Measurements from ENCODE around the gene ADCY9. TPM values are rescaled to one million over a fixed set of nuclear protein-coding genes. Genes with fewer than 3 reads are reported as not detected.
A peak's percentile ranks its signal among the peaks of the same experiment; 100 is the strongest.

The ADCY9 gene
- total RNA-seq, 1 donor from 2014 or later, result 43.2 TPM

DNA sequence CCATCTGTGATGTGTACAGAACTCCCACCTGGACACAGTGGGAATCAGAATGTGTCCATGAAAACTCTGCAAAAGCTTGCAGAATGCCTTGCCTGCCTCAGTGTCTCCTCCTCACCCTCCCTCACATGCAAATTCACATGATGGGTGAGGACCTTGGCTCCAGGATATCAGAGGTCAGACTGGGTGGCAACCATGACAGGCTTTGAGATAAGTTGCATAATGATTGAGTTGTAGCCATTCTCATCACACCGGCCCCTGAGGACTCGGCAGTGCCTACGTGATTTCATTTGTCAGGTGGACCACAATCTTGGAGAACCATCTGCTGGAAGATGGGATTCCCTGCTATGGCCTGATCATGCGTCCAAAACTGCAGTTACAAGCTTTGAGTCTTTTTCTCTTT, 3.9 kb upstream of the ADCY9 start:
- H3K4me1 ChIP-seq, result peaks cover 10% of the 10 kb centered on the region
- ATAC-seq (no peak), DNase-seq (no peak)
- H3K9me3 ChIP-seq, result no peaks in the 10 kb centered on the region
- H3K4me3 ChIP-seq, result no peak overlapping the region
- TF ChIP-seq, protein P1, sequence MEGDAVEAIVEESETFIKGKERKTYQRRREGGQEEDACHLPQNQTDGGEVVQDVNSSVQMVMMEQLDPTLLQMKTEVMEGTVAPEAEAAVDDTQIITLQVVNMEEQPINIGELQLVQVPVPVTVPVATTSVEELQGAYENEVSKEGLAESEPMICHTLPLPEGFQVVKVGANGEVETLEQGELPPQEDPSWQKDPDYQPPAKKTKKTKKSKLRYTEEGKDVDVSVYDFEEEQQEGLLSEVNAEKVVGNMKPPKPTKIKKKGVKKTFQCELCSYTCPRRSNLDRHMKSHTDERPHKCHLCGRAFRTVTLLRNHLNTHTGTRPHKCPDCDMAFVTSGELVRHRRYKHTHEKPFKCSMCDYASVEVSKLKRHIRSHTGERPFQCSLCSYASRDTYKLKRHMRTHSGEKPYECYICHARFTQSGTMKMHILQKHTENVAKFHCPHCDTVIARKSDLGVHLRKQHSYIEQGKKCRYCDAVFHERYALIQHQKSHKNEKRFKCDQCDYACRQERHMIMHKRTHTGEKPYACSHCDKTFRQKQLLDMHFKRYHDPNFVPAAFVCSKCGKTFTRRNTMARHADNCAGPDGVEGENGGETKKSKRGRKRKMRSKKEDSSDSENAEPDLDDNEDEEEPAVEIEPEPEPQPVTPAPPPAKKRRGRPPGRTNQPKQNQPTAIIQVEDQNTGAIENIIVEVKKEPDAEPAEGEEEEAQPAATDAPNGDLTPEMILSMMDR (IDR thresholded peaks at IDR 0.05), result no peak
- H3K36me3 ChIP-seq, result no peaks in the 10 kb centered on the region
- no peak overlapping the region for H3K27ac ChIP-seq
- H3K27me3 ChIP-seq (ENCODE audit: low read depth), result no peaks in the 10 kb centered on the region
- intact Hi-C loops (cut with DNase I), result no loop called here

DNA sequence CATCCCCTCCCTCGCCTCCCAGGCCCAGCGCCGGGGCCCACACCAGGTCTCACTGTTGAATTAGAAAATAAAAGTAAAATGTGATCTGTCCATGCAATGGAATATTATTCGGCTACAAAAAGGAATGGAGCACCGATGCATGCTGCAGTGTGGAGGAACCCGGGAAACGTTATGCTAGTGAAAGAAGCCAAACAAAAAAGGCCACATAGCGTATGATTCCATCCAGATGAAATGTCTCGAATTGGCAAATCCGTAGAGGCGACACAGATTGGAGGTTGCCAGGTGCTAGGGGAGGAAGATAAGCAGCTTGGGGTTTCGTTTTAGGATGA, 972 bp upstream of the ADCY9 start:
- no peaks in the 10 kb centered on the region for H3K27me3 ChIP-seq (ENCODE audit: low read depth)

DNA sequence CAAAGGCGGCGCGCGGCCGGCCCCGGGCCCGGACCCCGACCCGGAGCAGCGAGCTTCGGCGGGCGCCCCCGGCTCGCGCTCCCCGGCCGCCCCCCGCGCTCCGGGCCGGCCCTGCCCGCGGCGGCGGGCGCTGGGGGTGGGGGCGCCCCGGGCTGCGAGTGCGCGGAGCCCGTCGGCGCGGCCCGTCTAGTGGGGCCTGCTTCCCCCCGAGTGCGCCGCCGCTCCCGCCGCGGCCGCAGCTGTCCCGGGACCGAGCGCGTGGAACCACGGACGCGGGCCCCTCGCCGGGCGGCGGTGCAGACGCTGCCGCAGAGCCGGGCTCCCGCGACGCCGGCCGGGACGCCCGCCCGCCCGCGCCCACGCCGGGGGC, 308 bp downstream of the ADCY9 start:
- H3K27ac ChIP-seq, result no peak overlapping the region

More for the DNA sequence above, 972 bp upstream of the ADCY9 start:
- no peaks in the 10 kb centered on the region for H3K36me3 ChIP-seq
- H3K4me1 ChIP-seq, result peaks cover 40% of the 10 kb centered on the region
- TF ChIP-seq, protein P1 (IDR thresholded peaks at IDR 0.05), result no peak
- ATAC-seq (no peak), DNase-seq (peak; percentile 45)
- no peaks in the 10 kb centered on the region for H3K9me3 ChIP-seq
- H3K27ac ChIP-seq, result peak overlapping the region; percentile 87
- intact Hi-C loops (cut with DNase I), result no loop called here
- H3K4me3 ChIP-seq, result peak overlapping the region; percentile 65

DNA sequence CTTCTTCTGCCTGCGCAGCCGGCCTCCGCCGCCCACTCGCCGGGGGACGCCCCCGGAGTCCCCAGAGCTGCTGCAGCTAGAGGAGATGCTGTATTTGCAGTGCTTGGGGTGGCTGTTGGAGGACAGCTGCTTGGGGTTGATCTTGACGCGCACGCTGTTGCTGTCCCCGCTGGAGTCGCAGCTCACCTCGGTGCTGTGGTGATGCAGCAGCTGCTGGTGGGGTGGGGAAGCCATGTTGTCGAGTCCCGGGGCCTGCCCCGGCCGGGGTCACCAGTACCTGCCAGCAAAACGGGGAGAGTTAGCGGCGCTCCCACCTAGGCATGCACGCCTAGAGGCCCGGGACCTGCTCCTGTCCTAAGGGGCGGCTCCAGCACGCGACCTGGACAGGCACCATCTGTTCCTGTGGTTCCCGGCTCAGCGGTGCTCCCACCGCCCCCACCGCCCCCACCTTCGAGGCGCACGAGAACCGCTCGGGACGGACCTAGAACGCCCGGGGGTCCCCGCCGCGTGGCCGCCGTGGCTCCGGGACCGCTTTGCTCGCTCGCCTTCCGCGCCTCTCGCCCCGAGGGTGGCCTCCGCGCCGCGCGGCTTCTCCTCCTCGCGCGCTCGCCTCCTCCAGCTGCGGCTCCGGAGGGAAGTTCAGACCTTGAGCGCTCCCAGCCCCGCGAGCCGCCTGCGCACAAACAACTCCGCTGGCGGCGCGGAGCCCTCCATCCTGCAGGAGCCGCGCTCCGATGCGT, 863 bp downstream of the ADCY9 start:
- Histone ChIP-seq H3K4me3 (peak overlapping the region; percentile 79), H3K27ac (peak overlapping the region; percentile 67), H3K36me3 (no peaks in the 10 kb centered on the region), H3K27me3 (ENCODE audit: low read depth) (no peaks in the 10 kb centered on the region), H3K4me1 (peaks cover 55% of the 10 kb centered on the region), H3K9me3 (no peaks in the 10 kb centered on the region)
- intact Hi-C loops (cut with DNase I), result no loop called here
- TF ChIP-seq, protein P1 (IDR thresholded peaks at IDR 0.05), result no peak
- peak; percentile 75 for DNase-seq
- ATAC-seq, result peak; percentile 55 to 60

More for the DNA sequence above, 308 bp downstream of the ADCY9 start:
- TF ChIP-seq, protein P1 (IDR thresholded peaks at IDR 0.05), result no peak
- intact Hi-C loops (cut with DNase I), result no loop called here
- ATAC-seq, result no peak
- H3K4me1 ChIP-seq, result peaks cover 49% of the 10 kb centered on the region
- no peak for DNase-seq
- H3K9me3 ChIP-seq, result no peaks in the 10 kb centered on the region
- H3K36me3 ChIP-seq, result no peaks in the 10 kb centered on the region
- H3K4me3 ChIP-seq, result peak overlapping the region; percentile 79
- no peaks in the 10 kb centered on the region for H3K27me3 ChIP-seq (ENCODE audit: low read depth)

DNA sequence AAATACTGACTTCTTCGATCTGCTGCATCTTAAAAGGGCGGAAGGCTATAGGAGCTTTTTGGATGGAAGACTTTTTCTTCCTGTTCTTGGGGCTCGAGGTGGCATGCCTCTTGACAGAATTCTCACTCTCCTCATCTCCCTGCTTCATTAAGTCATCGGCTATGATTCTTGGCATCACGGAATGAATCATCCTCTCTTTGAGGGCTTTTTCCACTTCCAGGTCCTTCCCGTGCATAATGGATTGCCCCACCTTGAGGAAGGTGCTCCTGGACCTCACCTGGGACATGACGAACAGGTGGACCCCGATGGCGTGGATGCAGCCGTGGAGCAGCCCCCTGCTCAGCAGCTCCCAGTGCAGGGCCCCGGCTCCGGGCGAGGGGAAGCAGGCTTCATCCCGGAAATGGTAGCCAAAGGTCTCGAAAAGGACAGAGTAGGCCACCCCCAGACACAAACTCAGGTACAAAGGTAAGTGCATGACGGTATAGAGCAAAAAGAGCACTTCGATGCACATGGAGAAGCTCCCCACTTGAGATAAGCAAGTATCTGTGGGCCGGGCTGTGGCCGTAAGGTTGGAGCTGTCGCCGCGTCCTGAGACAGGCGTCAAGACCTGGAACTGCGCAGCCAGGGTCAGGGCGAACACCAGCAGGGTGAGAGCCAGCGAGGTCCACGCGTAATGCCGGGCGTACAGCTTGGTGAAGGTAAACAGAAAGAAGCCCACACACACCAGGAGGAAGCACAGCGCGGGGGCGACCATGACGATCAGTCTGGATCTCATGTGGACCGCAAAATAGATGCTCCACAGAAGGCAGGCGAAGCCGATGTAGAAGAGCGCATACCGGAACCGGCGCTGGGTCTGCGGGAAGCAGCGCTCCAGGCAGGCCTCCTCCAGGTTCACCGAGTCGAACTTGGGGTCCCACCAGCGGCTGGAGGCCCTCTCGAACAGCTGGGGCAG, 1.7 kb downstream of the ADCY9 start:
- DNase-seq, result peak; percentile 50
- H3K9me3 ChIP-seq, result no peaks in the 10 kb centered on the region
- H3K36me3 ChIP-seq, result no peaks in the 10 kb centered on the region
- peaks cover 63% of the 10 kb centered on the region for H3K4me1 ChIP-seq
- no peaks in the 10 kb centered on the region for H3K27me3 ChIP-seq (ENCODE audit: low read depth)
- no peak overlapping the region for H3K27ac ChIP-seq
- intact Hi-C loops (cut with DNase I), result no loop called here
- TF ChIP-seq, protein P1 (IDR thresholded peaks at IDR 0.05), result no peak
- ATAC-seq, result no peak
- H3K4me3 ChIP-seq, result peak overlapping the region; percentile 79
